H1 (cell line): ENCODE data around the gene CTPS2. TPM values are rescaled to one million over a fixed set of nuclear protein-coding genes. Genes with fewer than 3 reads are reported as not detected.

Source experiments
- CTCF ChIA-PET: fragments of 300-600 bp; sonication (Branson Sonifier 250); formaldehyde crosslinking; loops from one replicate; lab custom pipeline; 2021; ENCODE audit not compliant: partially characterized antibody; lab: Charles Lee
- POLR2A ChIA-PET: fragments of 300-600 bp; sonication (Branson Sonifier 250); formaldehyde crosslinking; loops from one replicate; lab custom pipeline; 2021; ENCODE audit warnings: inconsistent platforms; ENCODE audit not compliant: partially characterized antibody; lab: Charles Lee
- DNase-seq, 2 experiments: peaks; one replicate each; pipeline versions ENCODE4 v3.0.0 to v3.0.0-alpha.2; 2010 to 2022; ENCODE audit warnings: low spot score in 2 of 2, low read depth in 1 of 2, mixed read lengths in 1 of 2
- FAIRE-seq: peaks from 2 replicates; lab custom pipeline; 2011; peaks lifted over from hg19 to GRCh38; lab: Jason Lieb, UNC
- H2AFZ ChIP-seq: 2 replicates; pipeline ENCODE4 v1.8.1; 2012; ENCODE audit warnings: low read length, inconsistent platforms
- H2AK5ac ChIP-seq: 2 replicates; pipeline ENCODE4 v1.6.1; 2013; ENCODE audit warnings: low read depth, low read length
- H2BK120ac ChIP-seq: replicated peaks from 2 replicates; pipeline ENCODE3; 2013; ENCODE audit warnings: low read depth, low read length, inconsistent platforms
- H2BK12ac ChIP-seq: 2 replicates; pipeline ENCODE4 v1.6.1; 2013; ENCODE audit warnings: low read depth, low read length
- H2BK15ac ChIP-seq: 2 replicates; pipeline ENCODE4 v1.6.1; 2013; ENCODE audit warnings: low read length
- H2BK20ac ChIP-seq: 2 replicates; pipeline ENCODE4 v1.6.1; 2013; ENCODE audit warnings: low read length
- H2BK5ac ChIP-seq: 2 replicates; pipeline ENCODE4 v1.6.1; 2013; ENCODE audit warnings: low read depth, low read length
- H3K14ac ChIP-seq: 2 replicates; pipeline ENCODE4 v1.6.1; 2013; ENCODE audit warnings: inconsistent platforms; ENCODE audit not compliant: insufficient read length
- H3K18ac ChIP-seq: 2 replicates; pipeline ENCODE4 v1.6.1; 2013; ENCODE audit warnings: low read length; ENCODE audit errors: extremely low read depth
- H3K23ac ChIP-seq: 2 replicates; pipeline ENCODE4 v1.6.1; 2013; ENCODE audit warnings: inconsistent platforms; ENCODE audit not compliant: insufficient read length
- H3K23me2 ChIP-seq: 2 replicates; pipeline ENCODE4 v1.6.1; 2013; ENCODE audit warnings: low read depth, low read length
- H3K27ac ChIP-seq: 2 replicates; pipeline ENCODE4 v1.6.1; 2011; ENCODE audit warnings: low read depth, low read length, inconsistent platforms
- H3K27me3 ChIP-seq, 4 experiments: replicated peaks in 1 of 4; 1 replicate in 1 of 4; 2 replicates in 3 of 4; pipeline versions ENCODE4 v1.6.1 to v1.8.1; 2011 to 2013; ENCODE audit warnings: low read length in 3 of 4, mild to moderate bottlenecking in 3 of 4, inconsistent platforms in 2 of 4, mixed read lengths in 2 of 4, moderate library complexity in 1 of 4; ENCODE audit not compliant: control insufficient read depth in 3 of 4, insufficient read depth in 3 of 4; ENCODE audit errors: extremely low read depth in 1 of 4
- H3K36me3 ChIP-seq, 4 experiments: 2 replicates each; pipeline versions ENCODE4 v1.6.1 to v1.8.1; 2011 to 2013; ENCODE audit warnings: mild to moderate bottlenecking in 4 of 4, low read length in 3 of 4, moderate library complexity in 2 of 4, control low read depth in 1 of 4, inconsistent platforms in 1 of 4; ENCODE audit not compliant: insufficient read depth in 4 of 4, control insufficient read depth in 2 of 4
- H3K4ac ChIP-seq: replicated peaks from 2 replicates; pipeline ENCODE3; 2013; ENCODE audit warnings: low read length, low read depth, mixed read lengths, inconsistent platforms; ENCODE audit not compliant: insufficient read length
- H3K4me1 ChIP-seq, 4 experiments: replicated peaks in 1 of 4; 1 replicate in 1 of 4; 2 replicates in 3 of 4; pipeline versions ENCODE4 v1.6.1 to v1.8.1; 2011 to 2013; ENCODE audit warnings: low read length in 3 of 4, inconsistent platforms in 2 of 4, mixed read lengths in 1 of 4; ENCODE audit not compliant: insufficient read depth in 4 of 4, control insufficient read depth in 3 of 4
- H3K4me2 ChIP-seq, 2 experiments: 2 replicates each; pipeline versions ENCODE4 v1.6.1 to v1.8.1; 2011 to 2013; ENCODE audit warnings: low read depth in 2 of 2, low read length in 2 of 2, control low read depth in 1 of 2, inconsistent platforms in 1 of 2, mild to moderate bottlenecking in 1 of 2; ENCODE audit not compliant: insufficient read depth in 1 of 2
- H3K4me3 ChIP-seq, 4 experiments: fragments of 200-600, 300-600 bp in 1 of 4; sonication (generic), shearing (Covaris generic), sonication (Bioruptor Twin) in 1 of 4; 2 replicates each; pipeline versions ENCODE4 v1.5.1 to v1.8.1; 2011 to 2016; ENCODE audit warnings: low read length in 4 of 4, low read depth in 3 of 4, control low read depth in 2 of 4, inconsistent platforms in 2 of 4, mild to moderate bottlenecking in 2 of 4, mixed read lengths in 1 of 4, moderate library complexity in 1 of 4; ENCODE audit not compliant: insufficient read depth in 2 of 4; ENCODE audit errors: extremely low read depth in 1 of 4
- H3K56ac ChIP-seq: replicated peaks from 2 replicates; pipeline ENCODE3; 2013; ENCODE audit warnings: low read depth, mild to moderate bottlenecking, mixed read lengths, low read length, inconsistent platforms; ENCODE audit not compliant: insufficient read length
- H3K79me1 ChIP-seq: 2 replicates; pipeline ENCODE4 v1.6.1; 2013; ENCODE audit warnings: low read depth, low read length, control low read depth
- H3K79me2 ChIP-seq, 2 experiments: 2 replicates each; pipeline versions ENCODE4 v1.6.1 to v1.8.1; 2012 to 2013; ENCODE audit warnings: low read length in 2 of 2, mild to moderate bottlenecking in 2 of 2, inconsistent platforms in 1 of 2; ENCODE audit not compliant: insufficient read depth in 2 of 2, control insufficient read depth in 1 of 2
- H3K9ac ChIP-seq, 4 experiments: replicated peaks in 1 of 4; 1 replicate in 1 of 4; 2 replicates in 3 of 4; pipeline versions ENCODE4 v1.6.1 to v1.8.1; 2011 to 2013; ENCODE audit warnings: low read depth in 3 of 4, low read length in 3 of 4, control low read depth in 2 of 4, mild to moderate bottlenecking in 2 of 4, moderate library complexity in 2 of 4, inconsistent platforms in 1 of 4; ENCODE audit errors: extremely low read depth in 1 of 4
- H3K9me3 ChIP-seq, 2 experiments: 2 replicates each; pipeline versions ENCODE4 v1.6.1 to v1.8.1; 2012 to 2013; ENCODE audit warnings: mild to moderate bottlenecking in 2 of 2, moderate library complexity in 2 of 2, control low read depth in 1 of 2, inconsistent platforms in 1 of 2, low read depth in 1 of 2, low read length in 1 of 2, mixed read lengths in 1 of 2; ENCODE audit not compliant: insufficient read depth in 2 of 2
- H4K20me1 ChIP-seq, 2 experiments: replicated peaks in 1 of 2; 2 replicates each; pipeline versions ENCODE3 to v1.8.1; 2011 to 2013; ENCODE audit warnings: inconsistent platforms in 2 of 2, low read length in 2 of 2, mild to moderate bottlenecking in 1 of 2; ENCODE audit not compliant: insufficient read depth in 2 of 2, control insufficient read depth in 1 of 2
- H4K5ac ChIP-seq: 2 replicates; pipeline ENCODE4 v1.6.1; 2013; ENCODE audit warnings: low read length, low read depth, mixed read lengths, inconsistent platforms; ENCODE audit not compliant: insufficient read length
- H4K8ac ChIP-seq: 2 replicates; pipeline ENCODE4 v1.8.0; 2013; ENCODE audit warnings: mild to moderate bottlenecking, moderate library complexity, low read length, inconsistent platforms; ENCODE audit not compliant: insufficient read depth; ENCODE audit errors: extremely low read depth
- H4K91ac ChIP-seq: replicated peaks from 2 replicates; pipeline ENCODE3; 2013; ENCODE audit warnings: low read length, mixed read lengths, inconsistent platforms; ENCODE audit not compliant: insufficient read length
- CREB1 ChIP-seq: IDR thresholded peaks from 2 replicates; pipeline ENCODE4 v1.6.1; 2012; ENCODE audit warnings: inconsistent platforms
- EZH2 ChIP-seq: fragments of 200-600 bp; sonication (generic); IDR thresholded peaks from 2 replicates; pipeline ENCODE4 v1.7.1; 2012; ENCODE audit warnings: low read depth, mild to moderate bottlenecking, moderate library complexity, low read length, inconsistent platforms; ENCODE audit not compliant: severe bottlenecking
- GTF2F1 ChIP-seq: IDR thresholded peaks from 2 replicates; pipeline ENCODE4 v1.6.1; 2012; ENCODE audit warnings: low read depth, low read length, improper control_type of control experiment, borderline replicate concordance
- HDAC6 ChIP-seq: IDR thresholded peaks from one replicate; pipeline ENCODE4 v1.7.1; 2012; ENCODE audit warnings: low read depth, mild to moderate bottlenecking, inconsistent platforms, low read length, moderate library complexity
- KDM4A ChIP-seq: IDR thresholded peaks from one replicate; pipeline ENCODE4 v1.7.1; 2012; ENCODE audit warnings: low read depth, mild to moderate bottlenecking, moderate library complexity, low read length, inconsistent platforms; ENCODE audit not compliant: severe bottlenecking
- MAFK ChIP-seq: IDR thresholded peaks from 2 replicates; pipeline ENCODE4 v1.6.1; 2012; ENCODE audit warnings: low read depth, mild to moderate bottlenecking, improper control_type of control experiment, low read length
- NANOG ChIP-seq: IDR thresholded peaks from 2 replicates; pipeline ENCODE4 v1.6.1; 2011; ENCODE audit warnings: low read length, low read depth, mild to moderate bottlenecking, inconsistent platforms; ENCODE audit not compliant: insufficient read depth, poor library complexity, severe bottlenecking
- NRF1 ChIP-seq: IDR thresholded peaks from 2 replicates; pipeline ENCODE4 v1.6.1; 2011; ENCODE audit warnings: mild to moderate bottlenecking, low read depth, low read length, improper control_type of control experiment
- RAD21 ChIP-seq, 2 experiments: IDR thresholded peaks in 1 of 2; conservative IDR thresholded peaks in 1 of 2; 2 replicates each; pipeline ENCODE4 v1.6.1; 2011; ENCODE audit warnings: low read depth in 2 of 2, low read length in 2 of 2, improper control_type of control experiment in 1 of 2, inconsistent platforms in 1 of 2, mild to moderate bottlenecking in 1 of 2, moderate library complexity in 1 of 2
- RNF2 ChIP-seq: fragments of 200-900, 300-1000 bp; sonication (generic); IDR thresholded peaks from 2 replicates; pipeline ENCODE4 v1.7.1; 2016; ENCODE audit warnings: borderline replicate concordance, low read depth, mild to moderate bottlenecking, antibody characterized with exemption, low read length; ENCODE audit not compliant: poor library complexity, severe bottlenecking; ENCODE audit errors: missing control alignments
- RXRA ChIP-seq: IDR thresholded peaks from 2 replicates; pipeline ENCODE4 v1.6.1; 2011; ENCODE audit warnings: low read depth, mild to moderate bottlenecking, low read length, moderate library complexity; ENCODE audit not compliant: insufficient read depth
- SP1 ChIP-seq: IDR thresholded peaks from 2 replicates; pipeline ENCODE4 v1.6.1; 2011; ENCODE audit warnings: low read depth, low read length
- SP4 ChIP-seq: IDR thresholded peaks from 2 replicates; pipeline ENCODE4 v1.6.1; 2012; ENCODE audit warnings: low read length, inconsistent platforms
- WGBS, 2 experiments: shearing (Covaris generic) in 1 of 2; methylation state at CpG; one replicate each; pipeline versions ENCODE4 v1.1.6 to v1.1.7; 2013 to 2015; ENCODE audit warnings: low lambda C conversion rate in 2 of 2, mixed read lengths in 2 of 2, inconsistent platforms in 1 of 2, low coverage in 1 of 2, missing lambda C conversion rate in 1 of 2; ENCODE audit not compliant: insufficient replicate concordance in 2 of 2, insufficient coverage in 1 of 2, insufficient read length in 1 of 2; ENCODE audit errors: extremely low coverage in 1 of 2, missing lambda C conversion rate in 1 of 2; 5-methylcytosine and 5-hydroxymethylcytosine counted together
- polyA plus RNA-seq, 7 experiments: library from polyadenylated mRNA; depleted of rRNA in 3 of 7; stranded (reverse) in 5 of 7; unstranded in 2 of 7; fragments of >200 nt in 5 of 7; fragments of 200-250 nt in 2 of 7; gene quantifications; 1 replicate in 5 of 7; 2 replicates in 1 of 7; 4 replicates in 1 of 7; pipeline versions ENCODE4 v1.2.1 to v1.2.3, GENCODE V29; 2011 to 2013; ENCODE audit warnings: missing spikeins in 2 of 7, mixed read lengths in 2 of 7
- total RNA-seq: library from RNA; stranded (reverse); fragmentation: NEBNext Ultra II Directional; extraction: Animal tissue kit (Norgen Biotek cat#: 25700); gene quantifications from 2 replicates; pipeline ENCODE4 v1.2.1, GENCODE V29; 2021

CTPS2 gene
- total and polyA plus RNA-seq, 2 of the 8 experiments (the other 6 are each of a cell fraction or from before 2014, with no cell fraction given), result 17.1 to 34.0 TPM

- no peak overlapping the region for H4K5ac ChIP-seq
- no peaks in the 10 kb centered on the region for H3K79me1 ChIP-seq
- no peak for FAIRE-seq
- H3K79me2 ChIP-seq, result no peaks in the 10 kb centered on the region
- no peak overlapping the region for H2BK12ac ChIP-seq
- no peak for DNase-seq
- H3K4me2 ChIP-seq, result no peak overlapping the region
- CTCF ChIA-PET, result no interaction called here
- no peaks in the 10 kb centered on the region for H3K4me1 ChIP-seq
- no peak overlapping the region for H2AK5ac ChIP-seq
- no peak overlapping the region for H3K4ac ChIP-seq
- POLR2A ChIA-PET, result interaction anchor here (1.5 kb wide), 1 partner anchor 20 kb away, joined by 4 read pairs; the partner anchor contains the start of gene SYAP1
- H3K4me3 ChIP-seq, result no peak overlapping the region
- H2BK15ac ChIP-seq, result no peak overlapping the region
- H3K56ac ChIP-seq, result no peak overlapping the region
- peaks cover 0 to 2% of the 10 kb centered on the region in 2 experiments for H4K20me1 ChIP-seq
- no peak overlapping the region for H2AFZ ChIP-seq
- H4K91ac ChIP-seq, result no peak overlapping the region
- TF ChIP-seq SP4 (no peak), NRF1 (no peak), EZH2 (no peak), KDM4A (no peak), GTF2F1 (no peak), RAD21 (IDR thresholded peaks at IDR 0.05 in 1 of 2, conservative IDR thresholded peaks at IDR 0.05 in 1 of 2; ENCODE audit: low read depth in 2 of 2, low read length in 2 of 2) (no peak), SP1 (no peak), RNF2 (no peak), HDAC6 (no peak), MAFK (no peak), CREB1 (no peak), RXRA (no peak), NANOG (no peak)
- H3K9ac ChIP-seq, result no peak overlapping the region
- H3K36me3 ChIP-seq, result peaks cover 7 to 42% (median 28%) of the 10 kb centered on the region in 4 experiments; a peak in 7 of 8 replicates
- H3K14ac ChIP-seq, result no peak overlapping the region
- H3K23me2 ChIP-seq, result no peaks in the 10 kb centered on the region
- H3K23ac ChIP-seq, result no peak overlapping the region
- H3K18ac ChIP-seq, result no peak overlapping the region
- no peak overlapping the region for H4K8ac ChIP-seq
- H3K9me3 ChIP-seq, result no peaks in the 10 kb centered on the region
- H2BK5ac ChIP-seq, result no peak overlapping the region
- H3K27ac ChIP-seq, result no peak overlapping the region
- H3K27me3 ChIP-seq, result no peaks in the 10 kb centered on the region
- no peak overlapping the region for H2BK20ac ChIP-seq
- H2BK120ac ChIP-seq, result no peak overlapping the region
- WGBS, 2 experiments, result 95% methylated on average over 4 of the region's 6 CpGs; no CpG with 5 or more reads in 1 of the 2 experiments
These were observed 27.1 kb upstream of the CTPS2 start for GRCh38 chrX:16739574-16739973.
